PFSK-1 (cell line): ENCODE results near the gene HAUS3.

Source experiments
- FOXP2 ChIP-seq: optimal IDR thresholded peaks from 2 replicates; pipeline ENCODE3; 2011; ENCODE audit warnings: borderline replicate concordance, control low read depth, inconsistent platforms; ENCODE audit not compliant: insufficient read depth; ENCODE audit errors: extremely low read length, extremely low read depth
- POLR2AphosphoS5 ChIP-seq: IDR thresholded peaks from 2 replicates; pipeline ENCODE4 v1.6.1; 2012; ENCODE audit warnings: low read depth, mild to moderate bottlenecking, control low read depth, low read length, moderate library complexity
- SIN3A ChIP-seq: IDR thresholded peaks from 2 replicates; pipeline ENCODE4 v1.6.1; 2012; ENCODE audit warnings: mild to moderate bottlenecking, low read length, moderate library complexity, borderline replicate concordance; ENCODE audit not compliant: insufficient read depth
- TAF1 ChIP-seq: IDR thresholded peaks from 2 replicates; pipeline ENCODE4 v1.6.1; 2012; ENCODE audit warnings: low read length, control low read depth, borderline replicate concordance; ENCODE audit not compliant: insufficient read depth
- TF ChIP-seq, protein P1 (sequence below), 2 experiments: IDR thresholded peaks; 2 replicates each; pipeline versions ENCODE4 v1.6.1 to v1.8.0; 2011 to 2012; ENCODE audit warnings: low read depth in 2 of 2, low read length in 2 of 2, control low read depth in 1 of 2, inconsistent platforms in 1 of 2, mild to moderate bottlenecking in 1 of 2, moderate library complexity in 1 of 2; ENCODE audit not compliant: insufficient read depth in 1 of 2

Gene HAUS3

DNA sequence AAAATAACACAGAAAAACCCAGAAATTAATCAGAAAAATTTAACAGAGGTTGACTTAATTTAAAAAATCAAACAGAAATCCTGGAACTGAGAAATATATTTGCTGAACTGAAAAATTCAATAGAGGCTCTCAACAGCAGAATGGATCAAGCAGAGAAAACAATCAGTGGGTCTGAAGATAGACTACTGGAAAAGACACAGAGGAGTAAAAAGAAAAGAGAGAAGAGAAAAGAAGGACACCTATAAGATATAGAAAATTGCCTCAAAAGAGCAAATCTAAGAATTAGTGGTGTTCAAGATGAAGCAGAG, 55.1 kb downstream of the HAUS3 start:
- no peak for TF ChIP-seq TAF1
- TF ChIP-seq, protein P1, sequence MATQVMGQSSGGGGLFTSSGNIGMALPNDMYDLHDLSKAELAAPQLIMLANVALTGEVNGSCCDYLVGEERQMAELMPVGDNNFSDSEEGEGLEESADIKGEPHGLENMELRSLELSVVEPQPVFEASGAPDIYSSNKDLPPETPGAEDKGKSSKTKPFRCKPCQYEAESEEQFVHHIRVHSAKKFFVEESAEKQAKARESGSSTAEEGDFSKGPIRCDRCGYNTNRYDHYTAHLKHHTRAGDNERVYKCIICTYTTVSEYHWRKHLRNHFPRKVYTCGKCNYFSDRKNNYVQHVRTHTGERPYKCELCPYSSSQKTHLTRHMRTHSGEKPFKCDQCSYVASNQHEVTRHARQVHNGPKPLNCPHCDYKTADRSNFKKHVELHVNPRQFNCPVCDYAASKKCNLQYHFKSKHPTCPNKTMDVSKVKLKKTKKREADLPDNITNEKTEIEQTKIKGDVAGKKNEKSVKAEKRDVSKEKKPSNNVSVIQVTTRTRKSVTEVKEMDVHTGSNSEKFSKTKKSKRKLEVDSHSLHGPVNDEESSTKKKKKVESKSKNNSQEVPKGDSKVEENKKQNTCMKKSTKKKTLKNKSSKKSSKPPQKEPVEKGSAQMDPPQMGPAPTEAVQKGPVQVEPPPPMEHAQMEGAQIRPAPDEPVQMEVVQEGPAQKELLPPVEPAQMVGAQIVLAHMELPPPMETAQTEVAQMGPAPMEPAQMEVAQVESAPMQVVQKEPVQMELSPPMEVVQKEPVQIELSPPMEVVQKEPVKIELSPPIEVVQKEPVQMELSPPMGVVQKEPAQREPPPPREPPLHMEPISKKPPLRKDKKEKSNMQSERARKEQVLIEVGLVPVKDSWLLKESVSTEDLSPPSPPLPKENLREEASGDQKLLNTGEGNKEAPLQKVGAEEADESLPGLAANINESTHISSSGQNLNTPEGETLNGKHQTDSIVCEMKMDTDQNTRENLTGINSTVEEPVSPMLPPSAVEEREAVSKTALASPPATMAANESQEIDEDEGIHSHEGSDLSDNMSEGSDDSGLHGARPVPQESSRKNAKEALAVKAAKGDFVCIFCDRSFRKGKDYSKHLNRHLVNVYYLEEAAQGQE (IDR thresholded peaks at IDR 0.05; ENCODE audit: insufficient read depth in 1 of 2, low read depth in 2 of 2, low read length in 2 of 2), result no peak
- TF ChIP-seq FOXP2, result no peak
- no peak for TF ChIP-seq SIN3A
- no peak for TF ChIP-seq POLR2AphosphoS5

DNA sequence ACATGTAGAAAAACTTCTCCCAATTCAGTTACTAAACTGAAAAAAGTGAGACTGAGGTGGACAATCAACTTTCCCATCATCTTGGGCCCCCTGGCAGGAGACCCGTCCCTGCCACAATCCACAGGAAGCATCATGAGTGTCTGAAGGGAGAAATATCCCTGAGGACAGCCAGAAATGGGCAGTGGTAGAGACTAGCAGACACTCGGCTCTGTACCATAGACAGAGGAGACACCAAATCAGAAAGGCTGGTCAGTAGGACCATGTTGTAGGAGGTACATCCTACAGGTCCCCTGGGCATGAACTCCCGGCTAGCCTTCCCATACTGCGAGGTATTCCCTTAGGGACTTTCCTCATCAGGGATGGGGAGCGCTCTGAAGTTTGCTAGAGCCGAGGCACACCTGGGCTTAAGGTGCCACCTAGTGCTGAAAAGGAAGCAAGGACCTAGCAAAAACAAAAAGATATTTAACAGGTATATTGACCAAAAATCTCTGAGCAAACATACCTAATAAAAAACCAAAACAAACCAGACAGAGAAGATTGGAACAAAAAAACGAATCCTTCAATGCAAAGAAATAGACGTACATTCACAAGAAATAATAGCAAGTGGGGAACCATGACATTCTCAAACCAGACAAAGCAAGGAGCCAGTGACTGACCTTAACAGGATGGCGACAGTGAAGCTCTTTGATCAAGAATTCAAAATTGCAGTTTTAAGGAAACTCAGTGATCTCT, 55.6 kb downstream of the HAUS3 start:
- TF ChIP-seq SIN3A (no peak), POLR2AphosphoS5 (no peak), TAF1 (no peak), FOXP2 (no peak)
- TF ChIP-seq, protein P1 (IDR thresholded peaks at IDR 0.05; ENCODE audit: insufficient read depth in 1 of 2, low read depth in 2 of 2, low read length in 2 of 2), result no peak

DNA sequence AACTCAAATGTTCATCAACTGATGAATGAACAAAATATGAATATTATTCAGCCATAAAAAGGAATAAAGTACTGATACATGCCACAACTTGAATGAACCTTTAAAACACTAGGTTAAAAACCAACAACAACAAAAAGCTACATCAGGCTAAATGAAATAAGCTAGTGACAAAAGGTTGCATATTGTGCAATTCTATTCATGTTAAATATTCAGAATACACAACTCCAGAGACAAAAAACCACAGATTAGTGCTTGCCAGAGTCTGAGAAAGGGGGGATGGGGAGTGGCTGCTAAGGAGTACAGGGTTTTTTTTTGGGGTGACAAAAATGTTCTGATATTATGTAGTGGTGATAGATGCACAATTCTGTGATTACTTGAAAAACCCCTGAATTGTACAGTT, 58.5 kb downstream of the HAUS3 start:
- TF ChIP-seq POLR2AphosphoS5 (no peak), TAF1 (no peak), FOXP2 (no peak), SIN3A (no peak)
- TF ChIP-seq, protein P1 (IDR thresholded peaks at IDR 0.05; ENCODE audit: insufficient read depth in 1 of 2, low read depth in 2 of 2, low read length in 2 of 2), result no peak

DNA sequence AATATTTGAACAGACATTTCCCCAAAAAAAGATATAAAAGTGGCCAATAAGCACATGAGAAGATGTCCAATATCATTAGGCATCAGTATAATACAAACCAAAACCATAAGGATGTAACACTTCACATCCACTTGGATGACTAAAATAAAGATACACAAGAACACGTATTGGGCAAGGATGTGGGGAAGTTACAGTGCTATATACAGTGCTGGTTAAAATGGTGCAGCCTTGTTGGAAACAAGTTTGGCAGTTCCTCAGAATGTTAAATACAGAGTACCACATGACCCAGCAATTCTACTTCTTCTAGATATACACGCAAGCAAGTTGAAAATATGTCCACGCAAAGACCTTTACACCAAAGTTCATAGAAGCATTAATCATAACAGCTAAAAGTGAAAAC, 58.9 kb downstream of the HAUS3 start:
- TF ChIP-seq FOXP2 (no peak), POLR2AphosphoS5 (no peak), TAF1 (no peak), SIN3A (no peak)
- TF ChIP-seq, protein P1 (IDR thresholded peaks at IDR 0.05; ENCODE audit: insufficient read depth in 1 of 2, low read depth in 2 of 2, low read length in 2 of 2), result no peak
